ENCODE measurements around the gene HINFP. TPM values are rescaled to one million over a fixed set of nuclear protein-coding genes. Genes with fewer than 3 reads are reported as not detected.
"Not testable (repeated sequence)": the region's sequence is repeated elsewhere in the genome, so short reads cannot be mapped to it uniquely, and the experiment has no call there.

The HINFP gene
- total RNA-seq, 1 donor from 2014 or later, result 15.4 TPM

GRCh38 chr11:119181677-119182412 lies 60.5 kb downstream of the HINFP start:
- no peak for DNase-seq (ENCODE audit: low read depth, low spot score)

GRCh38 chr11:119184399-119184798 lies 63.0 kb downstream of the HINFP start:
- not testable (repeated sequence) for DNase-seq (ENCODE audit: low read depth, low spot score)

Other genes starting within 250 kb of the HINFP start
- not detected in 2 replicates for gene CXCR5, start 237.7 kb upstream of the HINFP start, total RNA-seq
- gene BCL9L, start 195.7 kb upstream of the HINFP start, total RNA-seq, result 8.3 and 9.1 TPM in 2 replicates
- not detected in 2 replicates for gene UPK2, start 165.3 kb upstream of the HINFP start, total RNA-seq
- gene FOXR1, start 149.8 kb upstream of the HINFP start, total RNA-seq, result not detected in 2 replicates
- gene CENATAC, start 123.4 kb upstream of the HINFP start, total RNA-seq, result 11.6 and 13.9 TPM in 2 replicates
- 629 and 746 TPM in 2 replicates for gene RPS25, start 103.2 kb upstream of the HINFP start, total RNA-seq
- gene TRAPPC4, start 102.8 kb upstream of the HINFP start, total RNA-seq, result 64.5 and 119 TPM in 2 replicates
- 15.2 and 15.4 TPM in 2 replicates for gene SLC37A4, start 90.7 kb upstream of the HINFP start, total RNA-seq
- gene HYOU1, start 64.4 kb upstream of the HINFP start, total RNA-seq, result 174 and 354 TPM in 2 replicates
- 21.5 and 27.4 TPM in 2 replicates for gene VPS11, start 53.8 kb upstream of the HINFP start, total RNA-seq
- 7.8 and 11.0 TPM in 2 replicates for gene HMBS, start 36.7 kb upstream of the HINFP start, total RNA-seq
- 14.4 and 32.7 TPM in 2 replicates for gene DPAGT1, start 19.7 kb upstream of the HINFP start, total RNA-seq
- 2.0 and 4.5 TPM in 2 replicates for gene C2CD2L, start 14.2 kb upstream of the HINFP start, total RNA-seq
- gene ABCG4, start 27.5 kb downstream of the HINFP start, total RNA-seq, result 0.20 and 0.35 TPM in 2 replicates
- 10.9 and 15.5 TPM in 2 replicates for gene NLRX1, start 47.1 kb downstream of the HINFP start, total RNA-seq
- gene NHERF4, start 63.9 kb downstream of the HINFP start, total RNA-seq, result 0.13 TPM in 1 of 2 replicates, not detected in the other
- 11.9 and 14.8 TPM in 2 replicates for gene CBL, start 84.8 kb downstream of the HINFP start, total RNA-seq
- gene MCAM, start 195.6 kb downstream of the HINFP start, total RNA-seq, result 1,937 and 2,031 TPM in 2 replicates
- 4.4 and 6.0 TPM in 2 replicates for gene RNF26, start 212.9 kb downstream of the HINFP start, total RNA-seq
- 61.2 and 101 TPM in 2 replicates for gene C1QTNF5, start 219.3 kb downstream of the HINFP start, total RNA-seq
- not detected in 2 replicates for gene MFRP, start 225.1 kb downstream of the HINFP start, total RNA-seq